T-helper 2 cell (primary cell): Measurements from ENCODE around the gene SLAMF9.

Experiments used
- DNase-seq, 5 experiments: peaks; one replicate each; pipeline versions ENCODE4 v3.0.0 to v3.0.0-alpha.2; 2012 to 2022

Gene SLAMF9

GRCh38 chr1:159945483-159946241 lies 8.4 kb downstream of the SLAMF9 start, which contains the start of gene IGSF9:
Gene IGSF9, minus strand, starts transcription at chr1:159945613. Its CDS starts 2,159 bp downstream, at chr1:159943454.
- peak; percentile 35 to 72 (median 61) for DNase-seq

GRCh38 chr1:159944623-159945455 lies 9.2 kb downstream of the SLAMF9 start:
- DNase-seq = no peak

- no peak for DNase-seq
These were observed 10.0 kb downstream of the SLAMF9 start for GRCh38 chr1:159943908-159944622.

- no peak for DNase-seq
These were observed 10.8 kb downstream of the SLAMF9 start for GRCh38 chr1:159943278-159943640.

- DNase-seq = no peak
These were observed 11.3 kb downstream of the SLAMF9 start for GRCh38 chr1:159942632-159943277.

GRCh38 chr1:159941591-159942560 lies 12.2 kb downstream of the SLAMF9 start:
- DNase-seq = no peak

GRCh38 chr1:159941141-159941540 lies 12.9 kb downstream of the SLAMF9 start:
- DNase-seq = no peak

GRCh38 chr1:159940006-159940620 lies 13.9 kb downstream of the SLAMF9 start:
- no peak for DNase-seq

GRCh38 chr1:159939678-159940002 lies 14.4 kb downstream of the SLAMF9 start:
- DNase-seq = no peak

- DNase-seq = no peak
These were observed 14.9 kb downstream of the SLAMF9 start for GRCh38 chr1:159938905-159939677.

- DNase-seq = peak in 1 of 5 experiments; percentile 77
These were observed 15.7 kb downstream of the SLAMF9 start for GRCh38 chr1:159938211-159938852.

- no peak for DNase-seq
These were observed 16.8 kb downstream of the SLAMF9 start for GRCh38 chr1:159937054-159937750.

- DNase-seq = peak; percentile 56 to 82 (median 71)
These were observed 17.6 kb downstream of the SLAMF9 start for GRCh38 chr1:159936273-159936904.

- no peak for DNase-seq
These were observed 18.2 kb downstream of the SLAMF9 start for GRCh38 chr1:159935719-159936272.

GRCh38 chr1:159935305-159935704 lies 18.7 kb downstream of the SLAMF9 start:
- no peak for DNase-seq

- DNase-seq = no peak
These were observed 19.6 kb downstream of the SLAMF9 start for GRCh38 chr1:159934136-159935039.

- no peak for DNase-seq
These were observed 20.7 kb downstream of the SLAMF9 start for GRCh38 chr1:159933347-159933746.
